ENCODE results near the gene WWC2.

The WWC2 gene

GRCh38 chr4:183333202-183333601 lies 234.1 kb downstream of the WWC2 start:
- DNase-seq, result no peak

GRCh38 chr4:183333983-183334382 lies 234.9 kb downstream of the WWC2 start:
- peak; percentile 37 for DNase-seq

- DNase-seq, result peak; percentile 94
Measured at GRCh38 chr4:183335369-183335940, 236.4 kb downstream of the WWC2 start.

- DNase-seq, result no peak
Measured at GRCh38 chr4:183337349-183337748, 238.3 kb downstream of the WWC2 start.

GRCh38 chr4:183337833-183338232 lies 238.8 kb downstream of the WWC2 start:
- no peak for DNase-seq

DNA sequence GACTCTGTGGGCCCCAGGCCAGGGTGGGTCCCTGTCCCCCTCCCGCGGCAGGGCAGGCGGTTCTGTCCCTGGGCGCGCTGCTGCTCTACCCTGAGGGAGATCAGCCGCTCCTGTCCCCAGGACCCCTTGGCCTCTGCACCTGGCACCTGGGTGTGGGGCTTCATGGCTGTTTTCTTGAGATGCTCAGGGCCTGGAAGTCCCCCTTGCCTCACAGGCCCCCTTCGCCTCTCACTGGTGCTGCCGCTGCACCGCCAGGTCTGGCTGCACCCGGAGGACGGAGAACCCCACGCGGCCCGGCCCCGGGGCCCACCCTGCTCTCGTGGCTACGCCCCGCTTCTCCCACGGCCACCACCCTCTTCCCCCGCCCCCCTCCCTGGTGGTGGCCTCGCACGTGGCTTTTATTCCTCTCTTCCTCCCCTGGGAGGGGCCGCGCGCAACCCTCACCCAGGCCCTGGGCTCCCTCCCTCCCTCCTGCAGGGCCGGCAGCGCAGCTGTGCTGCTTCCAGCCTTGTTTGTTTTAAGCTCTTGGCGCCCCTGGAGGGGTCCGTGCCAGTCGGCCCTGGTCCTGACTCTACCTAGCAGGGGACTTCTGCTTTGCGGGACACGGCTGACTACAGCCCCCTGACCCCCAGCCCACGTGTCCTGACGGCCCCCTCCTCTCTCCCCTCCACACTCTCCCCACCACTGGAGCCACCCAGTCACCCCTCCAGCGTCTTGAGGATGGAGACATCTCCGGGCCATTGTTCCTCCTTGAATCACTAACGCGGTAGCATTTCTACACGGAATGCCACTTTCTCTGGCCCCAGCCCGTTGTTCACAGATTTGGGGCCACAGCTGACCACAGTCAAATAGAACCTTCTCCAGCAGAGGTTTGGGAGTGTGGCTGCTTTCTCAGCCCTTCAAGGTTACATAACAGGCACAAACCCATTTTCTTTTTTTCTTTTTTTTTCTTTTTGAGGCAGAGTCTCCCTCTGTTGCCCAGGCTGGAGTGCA lies 243.8 kb downstream of the WWC2 start:
- no peak for DNase-seq

GRCh38 chr4:183343730-183344129 lies 244.7 kb downstream of the WWC2 start:
- no peak for DNase-seq

GRCh38 chr4:183344523-183345255 lies 245.6 kb downstream of the WWC2 start:
- no peak for DNase-seq

GRCh38 chr4:183345261-183345660 lies 246.2 kb downstream of the WWC2 start:
- DNase-seq, result no peak

DNA sequence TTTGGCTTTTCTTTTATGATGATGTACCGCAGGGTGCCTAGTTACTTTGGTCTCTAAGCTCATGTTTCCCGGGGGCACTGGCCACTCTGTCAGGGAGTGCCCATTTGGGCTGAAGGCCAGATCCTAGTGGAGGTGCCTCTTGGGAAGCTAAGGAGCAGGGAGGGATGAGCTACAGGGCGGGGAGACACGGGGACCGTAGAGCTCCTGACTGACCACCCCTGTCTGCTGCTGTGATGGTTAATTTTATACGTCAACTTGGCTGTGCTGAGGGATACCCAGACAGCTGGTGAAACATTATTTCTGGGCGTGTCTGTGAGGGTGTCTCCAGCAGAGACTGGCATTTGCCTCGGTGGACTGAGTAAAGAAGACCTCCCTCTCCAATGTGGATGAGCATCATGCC lies 248.1 kb downstream of the WWC2 start:
- no peak for DNase-seq

GRCh38 chr4:183347566-183347965 lies 248.5 kb downstream of the WWC2 start:
- DNase-seq, result peak; percentile 49

DNA sequence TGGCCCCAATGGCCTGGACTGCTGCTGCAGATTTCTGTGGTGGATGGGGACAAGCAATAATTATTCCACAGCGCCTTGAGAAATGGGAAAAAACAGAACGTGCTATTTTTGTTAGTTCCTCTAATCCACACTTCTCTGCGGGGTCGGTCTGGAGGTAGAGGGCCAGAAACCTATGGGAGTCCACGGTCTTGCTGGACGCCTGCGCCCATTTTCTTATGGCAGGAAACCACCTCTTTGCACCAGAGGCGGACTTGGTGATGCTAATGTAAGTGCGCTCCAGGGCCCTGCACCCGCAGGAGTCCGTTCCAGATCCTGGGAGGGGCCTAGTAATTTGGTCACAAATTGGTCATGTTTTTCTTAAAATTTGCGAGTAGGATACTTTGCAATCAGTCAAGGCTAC lies 249.1 kb downstream of the WWC2 start:
- DNase-seq, result no peak

DNA sequence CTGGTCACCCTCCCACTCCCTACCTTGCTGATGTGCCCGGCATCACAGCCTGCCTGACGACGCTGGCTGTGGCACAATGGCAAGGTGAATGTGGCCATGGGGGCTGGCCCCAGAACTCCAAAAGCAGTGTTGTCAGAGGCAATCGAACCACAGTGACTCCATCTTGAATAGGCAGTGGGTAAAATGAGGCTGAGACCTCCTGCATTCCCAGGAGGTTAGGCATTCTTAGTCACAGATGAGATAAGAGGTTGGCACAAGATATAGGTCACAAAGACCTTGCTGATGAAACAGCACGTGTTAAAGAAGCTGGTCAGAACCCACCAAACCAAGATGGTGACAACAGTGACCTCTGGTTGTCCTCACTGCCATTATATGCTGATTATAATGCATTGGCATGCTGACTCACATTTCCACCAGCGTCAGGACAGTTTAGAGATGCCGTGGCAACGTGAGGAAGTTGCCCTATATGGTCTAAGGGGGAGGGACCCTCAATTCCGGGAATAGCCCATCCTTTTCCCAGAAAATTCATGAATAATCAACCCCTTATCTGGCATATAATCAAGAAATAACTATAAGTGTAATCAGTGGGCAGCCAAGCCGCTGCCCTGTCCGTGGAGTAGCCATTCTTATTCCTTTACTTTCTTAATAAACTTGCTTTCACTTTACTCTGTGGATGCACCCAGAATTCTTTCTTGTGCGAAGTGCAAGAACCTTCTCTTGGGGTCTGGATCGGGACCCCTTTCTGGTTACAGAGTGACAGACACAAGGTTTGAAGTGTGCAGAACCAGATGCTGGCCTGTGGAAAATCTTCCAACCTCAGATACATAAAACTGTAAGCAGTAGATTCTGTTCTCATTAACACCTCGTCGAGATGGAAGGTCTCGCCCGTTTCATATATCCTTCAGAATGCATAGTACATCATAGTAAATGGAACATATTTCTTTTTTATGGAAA lies 249.9 kb downstream of the WWC2 start:
- peak; percentile 98 for DNase-seq

DNA sequence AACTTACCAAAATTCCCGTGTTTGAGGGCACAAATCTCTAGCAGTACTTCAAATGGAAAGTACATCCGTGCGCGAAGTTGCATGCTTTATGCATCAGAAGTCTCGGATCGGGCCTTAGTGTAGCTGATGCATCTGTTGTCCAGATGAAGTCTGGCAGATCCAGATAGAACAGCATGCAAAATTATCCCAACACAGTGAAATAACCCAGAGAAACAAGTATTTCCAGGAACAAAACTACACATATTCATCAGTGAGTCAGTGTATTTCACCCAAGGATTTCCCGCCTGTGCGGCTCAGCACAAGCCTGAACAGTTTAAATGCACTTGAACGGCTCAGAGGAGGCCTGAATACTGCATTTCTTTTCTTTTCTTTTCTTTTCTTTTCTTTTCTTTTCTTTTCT lies 250.6 kb downstream of the WWC2 start:
- DNase-seq, result peak; percentile 78

DNA sequence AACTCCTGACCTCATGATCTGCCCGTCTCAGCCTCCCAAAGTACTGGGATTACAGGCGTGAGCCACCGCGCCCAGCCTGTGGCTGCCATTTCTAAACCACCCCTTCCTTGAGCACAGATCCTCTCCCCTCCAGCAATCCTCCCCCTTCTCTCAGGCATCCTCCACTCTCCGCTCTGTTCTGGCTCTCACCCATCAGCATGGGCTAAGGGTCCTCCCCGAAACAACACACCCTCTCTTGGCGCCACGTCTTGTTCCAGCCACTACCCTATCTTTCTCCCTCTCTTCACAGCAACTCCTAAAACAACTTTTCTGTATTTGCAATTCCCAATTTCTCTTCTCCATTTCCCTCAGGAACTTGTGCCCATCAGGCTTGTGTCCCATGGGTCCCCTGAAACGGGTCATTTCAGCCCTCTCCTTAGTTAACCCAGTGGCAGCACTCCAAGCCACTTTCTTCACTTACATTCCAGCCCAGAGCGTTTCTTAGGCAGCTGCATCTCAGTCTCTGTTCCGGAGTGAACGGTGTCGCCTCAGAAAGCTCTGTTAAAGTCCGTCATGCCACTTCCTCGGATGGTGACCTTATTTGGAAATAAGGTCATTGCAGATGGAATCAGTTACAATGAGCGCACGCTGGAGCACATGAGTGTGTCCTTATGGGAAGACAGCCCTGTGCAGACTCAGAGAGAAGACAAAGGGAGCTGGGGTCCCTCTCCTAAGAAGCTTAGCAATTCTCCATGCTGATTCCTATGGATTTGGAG lies 251.4 kb downstream of the WWC2 start:
- peak; percentile 64 for DNase-seq

GRCh38 chr4:183352546-183352945 lies 253.5 kb downstream of the WWC2 start:
- no peak for DNase-seq

DNA sequence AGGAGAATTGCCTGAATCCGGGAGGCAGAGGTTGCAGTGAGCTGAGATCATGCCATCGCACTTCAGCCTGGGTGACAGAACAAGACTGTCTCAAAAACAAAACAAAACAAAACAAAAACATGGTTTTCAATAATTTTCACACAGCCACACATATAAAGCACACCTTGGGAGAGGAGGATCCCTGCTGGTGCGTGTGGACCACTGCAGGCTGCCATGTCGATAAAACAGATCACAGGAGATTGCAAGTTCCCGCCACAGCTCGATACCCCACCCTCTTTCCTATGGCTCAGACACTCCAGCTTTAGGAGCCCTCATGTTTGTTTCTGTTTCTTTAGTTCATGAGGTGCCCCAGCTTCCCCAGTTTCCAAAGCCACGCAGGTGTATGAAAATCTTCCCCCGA lies 254.5 kb downstream of the WWC2 start:
- DNase-seq, result no peak

- DNase-seq, result no peak
Measured at GRCh38 chr4:183354219-183354618, 255.2 kb downstream of the WWC2 start.

- DNase-seq, result peak; percentile 70
Measured at GRCh38 chr4:183355405-183355804, 256.3 kb downstream of the WWC2 start.

DNA sequence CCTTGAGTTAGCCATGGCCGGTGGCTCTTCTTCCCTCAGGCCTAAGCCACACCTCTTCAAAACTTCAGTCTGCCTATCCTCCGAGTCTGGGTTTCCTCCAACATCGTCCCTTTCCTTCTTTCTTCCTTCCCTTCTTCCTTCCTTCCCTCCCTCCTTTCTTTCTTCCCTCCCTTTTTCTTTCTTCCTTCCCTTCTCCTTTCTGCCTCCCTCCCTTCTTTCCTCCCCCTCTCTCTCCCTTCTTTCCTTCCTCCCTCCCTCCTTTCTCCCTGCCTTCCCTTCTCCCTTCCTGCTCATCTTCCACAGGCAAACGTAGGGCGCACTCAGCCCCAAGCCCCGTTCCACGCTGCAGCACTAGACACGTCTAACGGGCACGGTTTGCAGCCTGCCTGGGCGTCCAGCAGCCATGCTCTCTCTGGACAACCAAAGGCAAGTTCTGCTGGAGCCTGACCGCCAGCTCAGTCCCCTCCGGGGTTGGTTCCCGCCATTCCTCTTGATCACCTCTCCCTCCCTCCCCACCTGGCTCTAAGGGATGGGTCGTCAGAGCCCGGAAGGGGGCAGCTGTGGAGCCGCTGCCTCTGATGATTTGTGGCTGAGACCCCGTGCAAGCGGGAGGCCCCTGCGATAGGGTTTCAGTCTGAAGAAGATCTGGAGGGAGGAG lies 257.2 kb downstream of the WWC2 start:
- no peak for DNase-seq

Data from fibroblast of skin of back (primary cell).